Chondrocyte (in vitro differentiated cells): ENCODE results near the gene TTC23L. TPM values are rescaled to one million over a fixed set of nuclear protein-coding genes. Genes with fewer than 3 reads are reported as not detected.

Experiments
- DNase-seq: peaks from one replicate; pipeline ENCODE4 v3.0.0; 2021; ENCODE audit warnings: mixed read lengths, low spot score
- H3K27ac Mint-ChIP-seq: one replicate; pipeline ENCODE4 v1.8.0; 2021; ENCODE audit warnings: mild to moderate bottlenecking, moderate library complexity, mixed read lengths; ENCODE audit not compliant: unreplicated experiment
- H3K27me3 Mint-ChIP-seq: 2 replicates; pipeline ENCODE4 v1.8.0; 2021; ENCODE audit warnings: low read depth, mixed read lengths
- H3K36me3 Mint-ChIP-seq: 2 replicates; pipeline ENCODE4 v1.8.0; 2021; ENCODE audit warnings: low read depth, mixed read lengths
- H3K4me1 Mint-ChIP-seq: 2 replicates; pipeline ENCODE4 v1.8.0; 2021; ENCODE audit warnings: low read depth, mild to moderate bottlenecking, mixed read lengths
- H3K4me3 Mint-ChIP-seq: one replicate; pipeline ENCODE4 v1.8.0; 2021; ENCODE audit warnings: mild to moderate bottlenecking, moderate library complexity, mixed read lengths; ENCODE audit not compliant: unreplicated experiment
- H3K9me3 Mint-ChIP-seq: 2 replicates; pipeline ENCODE4 v1.8.0; 2021; ENCODE audit warnings: low read depth, mixed read lengths
- CTCF ChIP-seq: fragments of 200-600 bp; sonication (generic); IDR thresholded peaks from 2 replicates; pipeline ENCODE4 v1.5.0; 2021; ENCODE audit warnings: antibody characterized with exemption, mild to moderate bottlenecking, moderate library complexity
- total RNA-seq: library from RNA; stranded (reverse); gene quantifications from 3 replicates; pipeline ENCODE4 v1.2.1, GENCODE V29; 2021

TTC23L gene
- total RNA-seq, 1 donor from 2014 or later = not detected

GRCh38 chr5:34858790-34859189 is 19.8 kb downstream of the TTC23L start:
- H3K27ac Mint-ChIP-seq = no peak overlapping the region
- H3K4me1 Mint-ChIP-seq = peaks cover 10% of the 10 kb centered on the region
- H3K9me3 Mint-ChIP-seq = no peaks in the 10 kb centered on the region
- H3K4me3 Mint-ChIP-seq = no peak overlapping the region
- peaks cover 1% of the 10 kb centered on the region for H3K36me3 Mint-ChIP-seq
- no peak for DNase-seq
- no peak for TF ChIP-seq CTCF
- no peaks in the 10 kb centered on the region for H3K27me3 Mint-ChIP-seq

GRCh38 chr5:34859253-34859652 is 20.3 kb downstream of the TTC23L start:
- Mint-ChIP-seq H3K9me3 (no peaks in the 10 kb centered on the region), H3K27me3 (no peaks in the 10 kb centered on the region), H3K27ac (no peak overlapping the region), H3K4me3 (no peak overlapping the region), H3K4me1 (peaks cover 10% of the 10 kb centered on the region), H3K36me3 (peaks cover 1% of the 10 kb centered on the region)
- TF ChIP-seq CTCF = no peak
- no peak for DNase-seq

- Mint-ChIP-seq H3K9me3 (no peaks in the 10 kb centered on the region), H3K27ac (no peak overlapping the region), H3K4me1 (peaks cover 11% of the 10 kb centered on the region), H3K4me3 (no peak overlapping the region), H3K27me3 (no peaks in the 10 kb centered on the region), H3K36me3 (peaks cover 1% of the 10 kb centered on the region)
- no peak for TF ChIP-seq CTCF
- no peak for DNase-seq
These were observed 25.0 kb downstream of the TTC23L start for GRCh38 chr5:34863946-34864345.

GRCh38 chr5:34865091-34865490 is 26.1 kb downstream of the TTC23L start:
- no peaks in the 10 kb centered on the region for H3K9me3 Mint-ChIP-seq
- no peak overlapping the region for H3K4me3 Mint-ChIP-seq
- H3K4me1 Mint-ChIP-seq = peaks cover 11% of the 10 kb centered on the region
- no peak for TF ChIP-seq CTCF
- no peak for DNase-seq
- peaks cover under 1% of the 10 kb centered on the region for H3K36me3 Mint-ChIP-seq
- no peaks in the 10 kb centered on the region for H3K27me3 Mint-ChIP-seq
- H3K27ac Mint-ChIP-seq = no peak overlapping the region

GRCh38 chr5:34866989-34867471 is 28.1 kb downstream of the TTC23L start:
- Mint-ChIP-seq H3K36me3 (no peaks in the 10 kb centered on the region), H3K4me3 (no peak overlapping the region), H3K9me3 (peaks cover 6% of the 10 kb centered on the region), H3K4me1 (peaks cover 11% of the 10 kb centered on the region), H3K27me3 (no peaks in the 10 kb centered on the region), H3K27ac (no peak overlapping the region)
- no peak for TF ChIP-seq CTCF
- DNase-seq = no peak
